ENCODE results near the gene CTDSPL.

- TF ChIP-seq, protein P1, sequence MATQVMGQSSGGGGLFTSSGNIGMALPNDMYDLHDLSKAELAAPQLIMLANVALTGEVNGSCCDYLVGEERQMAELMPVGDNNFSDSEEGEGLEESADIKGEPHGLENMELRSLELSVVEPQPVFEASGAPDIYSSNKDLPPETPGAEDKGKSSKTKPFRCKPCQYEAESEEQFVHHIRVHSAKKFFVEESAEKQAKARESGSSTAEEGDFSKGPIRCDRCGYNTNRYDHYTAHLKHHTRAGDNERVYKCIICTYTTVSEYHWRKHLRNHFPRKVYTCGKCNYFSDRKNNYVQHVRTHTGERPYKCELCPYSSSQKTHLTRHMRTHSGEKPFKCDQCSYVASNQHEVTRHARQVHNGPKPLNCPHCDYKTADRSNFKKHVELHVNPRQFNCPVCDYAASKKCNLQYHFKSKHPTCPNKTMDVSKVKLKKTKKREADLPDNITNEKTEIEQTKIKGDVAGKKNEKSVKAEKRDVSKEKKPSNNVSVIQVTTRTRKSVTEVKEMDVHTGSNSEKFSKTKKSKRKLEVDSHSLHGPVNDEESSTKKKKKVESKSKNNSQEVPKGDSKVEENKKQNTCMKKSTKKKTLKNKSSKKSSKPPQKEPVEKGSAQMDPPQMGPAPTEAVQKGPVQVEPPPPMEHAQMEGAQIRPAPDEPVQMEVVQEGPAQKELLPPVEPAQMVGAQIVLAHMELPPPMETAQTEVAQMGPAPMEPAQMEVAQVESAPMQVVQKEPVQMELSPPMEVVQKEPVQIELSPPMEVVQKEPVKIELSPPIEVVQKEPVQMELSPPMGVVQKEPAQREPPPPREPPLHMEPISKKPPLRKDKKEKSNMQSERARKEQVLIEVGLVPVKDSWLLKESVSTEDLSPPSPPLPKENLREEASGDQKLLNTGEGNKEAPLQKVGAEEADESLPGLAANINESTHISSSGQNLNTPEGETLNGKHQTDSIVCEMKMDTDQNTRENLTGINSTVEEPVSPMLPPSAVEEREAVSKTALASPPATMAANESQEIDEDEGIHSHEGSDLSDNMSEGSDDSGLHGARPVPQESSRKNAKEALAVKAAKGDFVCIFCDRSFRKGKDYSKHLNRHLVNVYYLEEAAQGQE (IDR thresholded peaks at IDR 0.05; ENCODE audit: low read depth) = no peak
- TF ChIP-seq TAF1 (IDR thresholded peaks at IDR 0.05; ENCODE audit: low read depth) = no peak
Measured at GRCh38 chr3:38006445-38006995, 144.8 kb downstream of the CTDSPL start.
